GM12874 (cell line): ENCODE results near the gene GPRC5A.

ENCODE experiments used
- CTCF ChIP-seq: IDR thresholded peaks from 2 replicates; pipeline ENCODE4 v1.5.1; 2011; ENCODE audit warnings: low read depth, mild to moderate bottlenecking, control low read depth, low read length, moderate library complexity; ENCODE audit not compliant: insufficient read depth

GPRC5A gene

GRCh38 chr12:12918781-12919389 lies 27.5 kb downstream of the GPRC5A start:
- no peak for TF ChIP-seq CTCF

- TF ChIP-seq CTCF, result no peak
Measured at GRCh38 chr12:12919666-12920435, 28.5 kb downstream of the GPRC5A start.

- no peak for TF ChIP-seq CTCF
Measured at GRCh38 chr12:12922191-12922616, 30.8 kb downstream of the GPRC5A start.

- TF ChIP-seq CTCF, result no peak
Measured at GRCh38 chr12:12922978-12923377, 31.6 kb downstream of the GPRC5A start.

GRCh38 chr12:12924169-12924568 lies 32.8 kb downstream of the GPRC5A start:
- no peak for TF ChIP-seq CTCF

- TF ChIP-seq CTCF, result no peak
Measured at GRCh38 chr12:12925388-12925787, 34.0 kb downstream of the GPRC5A start.

GRCh38 chr12:12926571-12927071 lies 35.3 kb downstream of the GPRC5A start:
- no peak for TF ChIP-seq CTCF
